ENCODE results near the gene PTCD1.
"Not testable (repeated sequence)": the region's sequence is repeated elsewhere in the genome, so short reads cannot be mapped to it uniquely, and the experiment has no call there.

The PTCD1 gene

DNA sequence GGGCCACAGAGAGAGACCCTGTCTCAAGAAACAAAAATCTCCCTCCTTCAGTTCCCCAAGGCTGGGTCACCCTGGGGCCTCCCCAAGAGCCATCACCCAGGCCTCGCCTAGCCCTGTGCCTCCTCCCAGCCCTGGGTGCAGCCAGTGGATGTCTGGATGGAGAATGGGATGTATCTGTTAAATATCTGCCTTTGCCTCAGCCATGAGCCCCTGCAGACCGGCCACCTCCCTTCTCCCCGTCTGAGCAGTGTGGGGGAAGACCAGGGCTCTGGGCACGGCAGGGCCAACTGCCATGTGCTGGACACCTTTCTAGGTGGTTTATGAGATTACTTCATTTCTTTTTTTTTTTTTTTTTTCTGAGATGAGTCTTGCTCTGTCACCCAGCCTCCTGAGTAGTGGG, 54.1 kb downstream of the PTCD1 start:
- FAIRE-seq = no peak

DNA sequence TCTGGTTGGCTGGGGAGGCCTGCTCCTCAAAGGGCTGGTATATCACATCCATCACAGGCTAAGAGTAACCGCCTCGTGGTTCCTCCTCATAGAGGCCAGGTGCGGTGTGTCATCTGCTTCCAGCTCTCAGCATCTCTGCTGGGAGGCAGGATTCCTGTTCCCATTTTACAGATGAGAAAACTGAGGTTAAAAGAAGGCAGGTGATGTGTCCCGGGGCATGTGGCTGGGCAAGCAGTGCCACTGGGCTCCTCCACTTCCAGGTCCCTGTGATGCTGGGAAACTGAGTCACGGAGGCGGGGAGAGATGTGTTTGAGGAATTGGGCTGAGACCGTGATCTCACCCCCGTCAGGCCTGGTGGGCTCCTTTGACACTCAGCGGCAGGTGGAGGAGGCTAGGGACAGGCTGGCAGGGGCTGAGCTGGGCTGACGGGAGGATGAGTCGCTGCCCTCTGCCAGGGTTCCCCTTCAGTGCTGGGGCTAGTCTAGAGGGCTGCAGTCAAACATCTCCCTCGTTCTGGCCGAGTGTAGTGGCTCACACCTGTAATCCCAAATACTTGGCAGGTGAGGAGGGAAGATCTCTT, 54.7 kb downstream of the PTCD1 start:
- no peak for FAIRE-seq

DNA sequence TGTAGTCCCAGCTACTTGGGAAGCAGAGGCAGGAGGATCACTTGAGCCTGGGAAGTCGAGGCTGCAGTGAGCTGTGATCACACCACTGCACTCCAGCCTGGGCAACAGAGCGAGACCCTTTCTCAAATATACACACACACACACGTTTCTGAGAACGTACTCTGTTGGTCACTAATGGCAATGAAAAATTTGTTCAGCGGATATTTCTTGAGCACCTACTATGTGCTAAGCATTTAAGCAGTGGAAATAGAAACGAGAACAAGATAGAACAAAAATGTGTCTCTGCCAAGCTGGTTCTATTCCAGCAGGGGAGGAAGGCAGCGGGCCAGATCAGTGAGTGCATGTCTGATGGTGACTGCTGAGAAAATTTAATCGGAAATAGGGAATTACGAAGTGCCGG, 55.4 kb downstream of the PTCD1 start:
- FAIRE-seq = no peak

DNA sequence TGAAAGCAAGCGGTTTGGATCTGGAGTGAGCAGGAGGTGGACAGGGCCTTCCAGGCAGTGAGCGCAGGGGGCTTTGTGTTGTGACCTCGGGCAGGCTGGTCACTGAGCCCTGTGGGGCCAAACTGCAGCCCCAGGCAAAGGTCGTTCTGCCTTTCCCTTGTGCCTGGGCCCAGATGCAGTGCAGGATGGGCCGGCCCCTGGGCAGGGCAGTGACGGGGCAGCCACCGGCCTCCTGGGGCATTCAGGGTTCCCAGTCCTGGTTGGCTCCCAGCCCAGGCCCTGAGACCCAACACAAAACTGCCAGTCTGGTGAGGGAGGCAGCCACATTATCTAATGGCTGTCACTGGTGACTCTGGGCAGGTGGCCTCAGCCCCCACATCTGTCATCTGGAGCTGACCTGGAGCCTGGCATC, 56.9 kb downstream of the PTCD1 start:
- FAIRE-seq = no peak

DNA sequence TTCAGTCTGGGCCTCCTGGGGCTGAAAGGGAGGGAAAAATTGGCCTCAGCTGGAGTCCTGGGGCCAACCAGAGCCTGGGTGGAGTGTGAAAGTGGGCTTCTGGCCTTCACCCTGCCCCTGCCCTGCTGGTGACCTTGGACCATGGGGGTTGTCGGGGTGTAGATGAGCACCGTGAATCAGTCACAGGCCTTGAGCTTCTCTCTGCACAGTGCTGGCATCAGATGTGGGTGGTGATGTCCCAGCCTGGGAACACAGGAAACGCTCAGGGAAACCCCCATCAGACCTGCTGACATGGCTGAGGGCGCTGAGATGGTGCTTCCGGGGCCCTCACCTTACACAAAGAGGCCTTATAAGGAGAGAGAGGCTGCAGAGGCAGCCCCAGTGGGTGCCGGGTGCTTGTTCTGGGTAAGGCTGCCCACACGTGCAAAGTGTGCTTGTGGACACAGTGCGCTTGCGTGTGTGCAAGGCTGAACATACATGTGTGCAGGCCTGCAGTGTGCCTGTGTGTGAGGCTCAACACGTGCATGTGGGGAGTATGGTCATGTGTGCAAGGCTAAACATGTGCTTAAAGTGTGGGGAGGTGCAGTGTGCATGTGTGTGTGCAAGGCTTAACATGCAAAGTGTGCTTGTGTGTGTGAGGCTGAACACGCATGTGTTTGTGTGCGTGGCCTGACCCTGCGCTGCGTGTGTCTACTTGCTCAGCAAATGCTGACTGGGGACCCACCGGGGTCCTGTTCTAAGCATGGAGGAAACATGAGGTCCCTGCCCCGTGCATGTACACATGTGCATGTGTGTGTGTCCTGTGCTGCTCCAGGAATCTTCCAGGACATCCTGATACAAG, 57.6 kb downstream of the PTCD1 start:
- no peak for FAIRE-seq

DNA sequence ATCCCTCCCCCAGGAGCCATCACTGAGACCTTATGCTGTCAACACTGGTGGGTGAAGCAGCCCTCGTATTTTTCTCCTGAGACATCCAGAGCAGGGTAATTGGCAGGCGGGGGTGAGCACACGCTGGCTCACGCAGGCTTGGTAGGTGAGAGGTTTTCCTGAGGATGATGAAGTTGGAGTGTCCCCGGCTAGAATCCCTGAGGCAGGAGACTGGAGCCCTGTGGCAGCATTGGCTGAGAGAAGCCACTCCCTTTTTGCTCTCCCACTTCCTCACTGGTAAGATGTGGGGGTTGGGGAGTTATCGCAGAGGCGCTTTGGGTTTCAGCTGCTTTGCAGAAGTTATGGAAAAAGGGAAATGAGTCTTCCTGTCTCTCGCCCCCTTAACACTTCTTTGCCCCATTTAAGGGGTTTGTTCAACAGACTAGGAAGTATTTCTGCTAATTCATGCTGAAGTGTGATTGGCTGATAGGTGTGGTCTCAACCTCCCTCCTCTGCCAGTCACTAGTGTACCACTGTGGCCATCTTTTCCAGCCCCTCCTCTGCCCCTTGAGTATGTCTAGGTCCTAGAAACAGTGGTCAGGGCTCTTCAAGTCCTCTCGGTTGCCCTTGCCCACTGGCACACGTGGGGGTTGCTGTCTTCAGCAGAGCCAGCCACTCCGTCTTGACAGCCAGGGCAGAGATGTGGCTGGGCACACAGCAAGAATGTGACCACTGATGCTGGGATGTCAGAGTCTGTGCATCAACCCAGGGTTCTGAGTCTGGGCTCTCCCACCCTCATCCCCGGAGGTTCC, 58.4 kb downstream of the PTCD1 start:
- no peak for FAIRE-seq

DNA sequence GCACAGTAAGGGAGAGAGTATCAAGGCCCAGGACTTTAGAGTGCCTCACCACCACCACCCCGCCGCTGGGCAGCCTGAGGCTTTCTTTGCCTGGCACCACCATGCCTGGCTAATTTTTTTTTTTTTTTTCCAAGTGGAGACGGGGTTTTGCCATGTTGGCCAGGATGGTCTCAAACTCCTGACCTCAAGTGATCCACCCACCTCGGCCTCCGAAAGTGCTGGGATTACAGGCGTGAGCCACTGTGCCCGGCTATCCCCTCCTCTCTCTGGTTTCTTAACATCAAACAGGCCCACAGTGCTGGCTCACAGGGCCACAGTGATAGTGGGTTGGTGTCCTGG, 58.9 kb downstream of the PTCD1 start:
- FAIRE-seq = not testable (repeated sequence)

DNA sequence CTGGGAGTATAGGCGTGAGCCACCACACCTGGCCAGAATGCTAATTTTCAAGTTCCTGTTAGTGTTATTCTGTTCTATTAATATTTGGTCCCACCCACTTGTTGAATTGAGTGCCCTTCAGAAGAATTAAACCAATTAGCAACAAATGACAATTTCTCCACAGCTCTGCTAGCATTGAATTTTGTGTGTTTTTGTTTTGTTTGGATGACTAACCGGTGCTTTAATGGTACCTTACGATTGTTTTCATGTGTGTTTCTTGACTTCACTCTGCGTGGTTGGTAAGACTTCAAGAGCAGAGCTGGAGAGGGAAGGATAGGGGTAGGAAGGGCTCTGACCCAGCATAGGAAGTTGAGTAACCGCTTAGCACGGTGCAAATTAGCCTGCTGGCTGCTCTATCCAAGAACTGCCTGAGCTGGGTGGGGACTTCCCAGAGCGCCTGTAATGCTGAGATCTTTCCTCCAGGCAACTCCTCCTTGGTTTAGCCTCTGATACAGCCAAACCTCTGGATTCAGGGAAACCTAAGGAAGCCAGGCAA, 59.5 kb downstream of the PTCD1 start:
- FAIRE-seq = no peak

DNA sequence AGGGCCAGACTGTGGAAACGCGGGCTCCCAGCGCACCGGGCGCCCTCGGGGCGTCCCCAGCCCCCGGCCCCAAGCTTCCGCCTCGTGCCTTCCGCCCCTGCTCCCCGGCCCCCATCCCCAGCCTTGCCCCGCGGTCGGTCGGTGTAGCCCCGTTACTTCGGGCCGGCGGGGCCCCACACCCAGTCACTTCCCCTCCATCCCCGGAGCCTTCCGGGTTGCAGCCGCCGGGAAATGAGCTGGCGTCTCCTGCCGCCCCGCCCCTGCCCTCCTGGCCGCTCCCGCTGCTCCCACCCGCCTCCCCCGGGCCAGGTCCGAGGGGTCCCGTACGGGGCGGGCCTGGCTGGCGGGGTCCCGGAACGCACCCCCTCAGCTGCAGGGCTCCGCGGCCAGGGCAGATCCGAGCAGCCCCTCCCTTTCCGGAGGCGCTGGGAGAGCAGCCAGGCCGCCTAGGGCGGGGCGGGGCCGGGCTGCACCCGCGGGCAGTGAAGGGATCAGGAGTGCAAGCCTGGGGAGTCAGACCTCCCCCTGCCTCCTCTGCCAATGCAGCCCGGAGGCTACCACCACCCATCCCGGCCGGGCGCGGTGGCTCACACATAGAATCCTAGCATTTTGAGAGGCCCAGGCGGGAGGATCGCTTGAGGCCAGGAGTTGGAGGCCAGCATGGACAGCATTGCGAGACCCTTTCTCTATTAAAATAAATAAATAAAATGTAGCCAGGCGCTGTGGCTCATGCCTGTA, 63.4 kb downstream of the PTCD1 start:
- no peak for FAIRE-seq

DNA sequence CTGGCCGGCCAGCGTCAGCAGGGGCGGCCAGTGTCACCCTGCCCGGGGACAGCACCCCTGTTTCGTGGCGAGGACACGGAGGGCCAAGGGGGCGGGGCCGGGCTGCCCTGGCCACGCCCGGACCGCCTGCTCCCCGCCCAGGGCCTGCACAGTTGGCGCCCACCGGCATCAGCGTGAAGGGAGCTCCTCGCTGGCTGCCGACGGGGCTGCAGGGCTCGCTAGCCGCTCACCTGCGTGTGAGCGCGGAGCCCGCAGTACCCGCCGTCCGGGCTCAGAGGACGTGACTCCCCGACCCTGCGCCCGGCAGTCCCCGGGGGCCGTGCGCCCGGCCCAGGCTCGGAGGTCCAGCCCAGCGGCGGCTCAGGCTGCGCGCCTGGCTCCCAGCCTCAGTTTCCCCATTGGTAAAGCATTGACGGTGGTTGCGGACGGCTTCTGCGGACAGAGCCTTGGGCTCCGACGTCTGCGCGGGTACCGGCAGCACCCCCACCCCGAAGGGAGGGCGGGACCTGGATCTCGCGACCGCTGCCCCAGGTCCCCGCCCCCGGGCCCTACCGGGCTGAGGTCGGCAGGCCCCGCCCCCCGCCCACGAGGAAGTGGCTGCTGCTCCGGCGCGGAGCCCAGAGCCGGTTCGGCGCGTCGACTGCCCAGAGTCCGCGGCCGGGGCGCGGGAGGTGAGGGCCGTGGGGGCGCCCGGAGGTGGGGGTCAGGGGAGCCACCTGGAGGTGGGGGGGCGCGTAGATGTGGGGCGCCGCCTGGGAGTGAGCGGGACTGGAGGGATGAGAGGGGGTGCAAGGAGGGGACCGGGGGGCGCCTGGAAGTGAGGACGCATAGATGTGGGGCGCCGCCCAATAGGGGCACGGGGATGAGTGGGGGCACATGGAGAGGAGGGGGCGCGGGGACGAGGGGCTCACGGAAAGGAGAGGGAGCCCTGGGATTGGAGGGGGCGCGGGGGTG, 64.2 kb downstream of the PTCD1 start, which contains the start of gene ARPC1B:
TSS of gene ARPC1B (plus strand) at position 620 of the 954 bp plus-strand sequence. CDS start 10,985 bp downstream, outside the sequence.
- no peak for FAIRE-seq

DNA sequence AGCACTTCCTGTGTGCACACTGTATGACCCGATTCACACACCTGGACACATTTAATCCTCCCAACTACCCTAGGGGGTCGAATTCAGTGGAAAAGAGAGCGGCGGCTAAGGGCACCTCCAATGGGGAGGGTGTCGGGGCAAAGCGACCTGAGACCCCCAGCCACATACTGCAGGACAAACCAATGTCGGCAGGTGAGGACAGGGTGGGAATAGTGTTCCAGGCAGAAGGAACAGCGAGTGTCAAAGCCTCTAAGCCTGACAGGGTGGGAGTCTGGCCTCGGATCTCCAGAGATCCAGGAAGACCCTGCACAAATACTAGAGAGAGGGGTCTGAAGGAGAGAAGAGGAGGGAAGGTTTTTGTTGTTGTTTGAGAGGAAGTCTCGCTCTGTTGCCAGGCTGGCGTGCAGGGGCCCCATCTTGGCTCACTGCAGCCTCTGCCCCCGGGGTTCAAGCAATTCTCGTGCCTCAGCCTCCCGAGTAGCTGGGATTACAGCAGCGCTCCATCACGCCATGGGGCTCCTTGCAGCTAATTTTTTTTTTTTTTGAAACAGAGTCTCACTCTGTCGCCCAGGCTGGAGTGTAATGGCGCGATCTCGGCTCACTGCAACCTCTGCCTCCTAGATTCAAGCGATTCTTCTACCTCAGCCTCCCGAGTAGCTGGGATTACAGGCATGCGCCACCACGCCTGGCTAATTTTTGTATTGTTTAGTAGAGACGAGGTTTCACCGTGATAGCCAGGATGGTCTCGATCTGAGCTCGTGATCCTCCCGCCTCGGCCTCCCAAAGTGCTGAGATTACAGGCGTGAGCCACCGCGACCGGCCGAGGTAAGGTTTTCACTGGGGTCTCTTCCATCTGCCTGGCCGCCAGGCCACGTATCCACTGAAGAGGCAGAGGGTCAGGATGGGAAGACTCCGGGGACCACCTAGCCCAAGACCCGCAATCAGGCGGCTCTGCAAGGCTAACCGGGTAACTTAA, 65.2 kb downstream of the PTCD1 start:
- FAIRE-seq = no peak

DNA sequence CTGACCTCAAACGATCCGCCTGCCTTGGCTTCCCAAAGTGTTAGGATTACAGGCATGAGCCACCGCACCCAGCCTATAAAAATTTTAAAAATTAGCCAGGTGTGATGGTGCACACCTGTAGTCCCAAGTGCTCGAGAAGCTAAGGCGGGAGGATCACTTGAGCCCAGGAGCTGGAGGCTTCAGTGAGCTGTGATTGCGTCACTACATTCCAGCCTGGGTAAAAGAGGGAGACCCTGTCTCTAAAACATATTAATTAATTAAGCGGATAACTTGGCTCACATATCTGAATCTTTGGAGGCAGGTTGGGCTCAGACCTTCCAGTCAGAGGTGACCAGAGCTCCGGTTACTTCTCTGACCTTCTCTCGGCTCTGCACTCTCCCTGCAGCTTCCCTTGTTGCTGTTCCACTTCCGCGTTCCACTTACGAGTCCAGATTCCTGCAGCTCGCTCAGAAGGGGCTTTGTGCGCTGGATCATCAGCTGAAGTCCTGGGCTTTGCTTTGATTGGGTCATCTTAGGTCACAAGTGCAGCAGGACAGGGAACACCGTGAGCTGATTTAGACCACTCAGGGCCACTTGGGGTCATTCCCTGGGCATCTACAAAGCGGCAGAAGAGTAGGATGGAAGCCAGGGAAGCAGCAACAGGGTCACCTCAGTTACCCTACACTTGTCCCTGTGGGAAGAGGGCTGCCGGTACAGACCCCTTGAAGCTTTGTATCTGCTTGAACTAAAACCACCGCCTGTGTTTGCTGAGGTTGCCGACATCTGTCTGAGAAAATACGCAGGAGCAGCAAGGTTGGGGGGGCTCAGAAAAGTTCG, 66.1 kb downstream of the PTCD1 start:
- no peak for FAIRE-seq

DNA sequence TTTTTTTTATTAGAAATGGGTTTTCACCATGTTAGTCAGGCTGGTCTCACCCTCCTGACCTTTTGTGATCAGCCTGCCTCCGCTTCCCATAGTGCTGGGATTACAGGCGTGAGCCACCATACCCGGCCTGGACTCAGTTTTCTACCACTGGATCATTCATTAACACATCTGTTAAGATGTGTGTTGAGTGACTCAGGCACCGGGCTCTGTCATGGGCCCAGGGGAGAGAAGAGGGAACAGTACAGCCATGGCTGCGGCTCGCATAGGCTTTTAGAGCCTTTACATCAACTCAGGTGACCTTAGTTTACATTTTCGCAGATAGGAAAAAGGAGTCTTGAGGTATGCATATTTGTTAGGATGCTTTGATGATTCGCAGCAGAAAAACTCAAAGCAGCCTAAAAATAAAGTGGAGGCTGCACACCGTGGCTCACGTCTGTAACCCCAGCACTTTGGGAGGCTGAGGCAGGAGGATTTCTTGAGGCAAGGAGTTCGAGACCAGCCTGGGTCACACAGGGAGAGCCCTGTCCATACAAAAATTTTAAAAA, 67.2 kb downstream of the PTCD1 start:
- FAIRE-seq = no peak

DNA sequence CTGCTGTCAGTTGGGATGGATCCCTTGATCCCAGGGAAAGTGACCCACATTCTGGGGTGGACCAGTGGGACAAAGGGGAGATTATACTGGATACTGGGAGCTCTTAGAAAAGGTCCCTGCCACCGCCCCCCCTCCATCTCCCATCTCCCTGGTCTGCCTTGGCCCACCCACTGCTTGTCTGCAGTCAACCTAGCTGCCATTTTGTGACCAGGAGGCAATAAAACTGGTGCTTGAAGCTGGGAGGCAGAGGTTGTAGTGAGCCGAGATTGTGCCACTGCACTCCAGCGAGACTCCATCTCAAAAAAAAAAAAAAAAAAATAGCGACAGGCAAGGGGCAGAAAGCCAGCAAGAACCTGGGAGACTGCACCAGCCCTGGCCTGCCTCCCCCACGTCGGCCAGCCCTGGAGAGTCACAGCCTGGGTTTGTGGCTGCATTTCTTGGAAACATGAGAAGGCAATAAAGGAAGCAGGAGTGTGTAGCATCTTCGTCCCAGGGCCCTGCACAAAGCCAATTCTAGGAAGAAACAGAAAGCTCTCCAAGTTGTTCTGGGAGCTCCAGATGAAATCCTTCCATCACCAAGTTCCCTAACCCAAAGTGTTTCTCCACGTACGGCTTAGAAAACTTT, 68.7 kb downstream of the PTCD1 start:
- FAIRE-seq = no peak

DNA sequence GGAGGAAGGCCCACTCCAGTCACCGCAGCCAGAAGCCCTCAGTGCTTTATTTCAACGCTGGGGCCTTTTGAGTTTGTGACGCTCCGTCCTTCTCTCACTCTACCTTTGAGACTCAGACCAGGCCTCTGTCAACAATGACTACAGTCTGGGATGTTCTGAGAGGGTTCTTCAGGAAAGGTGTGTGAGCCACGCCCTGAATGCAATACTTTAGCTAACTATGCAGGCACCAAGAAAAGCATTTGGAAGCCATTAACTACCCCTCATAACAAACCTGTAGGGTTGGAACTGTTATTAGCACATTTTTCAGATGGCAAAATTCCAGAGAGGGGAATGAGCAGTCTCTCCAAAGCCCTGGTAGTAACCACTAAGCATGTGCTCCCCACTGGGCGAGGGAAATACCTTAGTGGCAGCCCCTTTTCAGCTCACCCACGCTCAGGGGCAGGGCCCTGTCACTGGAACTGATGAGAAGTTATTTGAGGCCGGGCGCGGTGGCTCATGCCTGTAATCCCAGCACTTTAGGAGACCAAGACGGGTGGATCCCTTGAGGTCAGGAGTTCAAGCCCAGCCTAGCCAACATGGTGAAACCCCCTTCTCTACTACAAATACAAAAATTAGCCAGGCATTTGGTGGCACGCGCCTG, 69.7 kb downstream of the PTCD1 start:
- no peak for FAIRE-seq
